Glutamatergic neuron (in vitro differentiated cells): ENCODE data around the gene PLEKHD1. TPM values are rescaled to one million over a fixed set of nuclear protein-coding genes. Genes with fewer than 3 reads are reported as not detected.
A peak's percentile ranks its signal among the peaks of the same experiment; 100 is the strongest.

Experiments
- DNase-seq: peaks from one replicate; pipeline ENCODE4 v3.0.0; 2022
- H3K27ac Mint-ChIP-seq: one replicate; pipeline ENCODE4 v1.8.0; 2020; ENCODE audit warnings: mild to moderate bottlenecking, mixed read lengths, inconsistent platforms; ENCODE audit not compliant: unreplicated experiment
- H3K27me3 Mint-ChIP-seq: one replicate; pipeline ENCODE4 v1.8.0; 2020; ENCODE audit warnings: mild to moderate bottlenecking, moderate library complexity, mixed read lengths, inconsistent platforms; ENCODE audit not compliant: unreplicated experiment
- H3K36me3 Mint-ChIP-seq: one replicate; pipeline ENCODE4 v1.8.0; 2020; ENCODE audit warnings: mild to moderate bottlenecking, mixed read lengths, inconsistent platforms; ENCODE audit not compliant: unreplicated experiment
- H3K4me1 Mint-ChIP-seq: one replicate; pipeline ENCODE4 v1.8.0; 2020; ENCODE audit warnings: mild to moderate bottlenecking, low read depth, mixed read lengths, inconsistent platforms; ENCODE audit not compliant: unreplicated experiment
- H3K4me3 Mint-ChIP-seq: one replicate; pipeline ENCODE4 v1.8.0; 2020; ENCODE audit warnings: mild to moderate bottlenecking, mixed read lengths, inconsistent platforms; ENCODE audit not compliant: unreplicated experiment
- H3K9me3 Mint-ChIP-seq: one replicate; pipeline ENCODE4 v1.8.0; 2020; ENCODE audit warnings: mild to moderate bottlenecking, moderate library complexity, mixed read lengths, inconsistent platforms; ENCODE audit not compliant: unreplicated experiment
- long read RNA-seq: library from polyadenylated mRNA; unstranded; transcript quantifications from one replicate; pipeline ENCODE4 v2.0.0, GENCODE V29; 2020; ENCODE audit not compliant: unreplicated experiment
- total RNA-seq: library from RNA; stranded (reverse); fragmentation: NEBNext Ultra II Directional; extraction: Animal tissue kit (Norgen Biotek cat#: 25700); gene quantifications from one replicate; pipeline ENCODE4 v1.2.1, GENCODE V29; 2021; ENCODE audit not compliant: unreplicated experiment
- TF ChIP-seq, protein P1 (sequence below): fragments of 200-600 bp; sonication (generic); IDR thresholded peaks from one replicate; pipeline ENCODE4 v1.5.0; 2021; ENCODE audit not compliant: partially characterized antibody, unreplicated experiment

The PLEKHD1 gene
- total RNA-seq: 1.3 TPM
- long read RNA-seq, full-length matches to known transcripts: 1 of 1 reads
- long read RNA-seq, partial matches to known transcripts: 0 of 1 reads
- long read RNA-seq, other reads (novel, unspliced or antisense): 0 of 1 reads

DNA sequence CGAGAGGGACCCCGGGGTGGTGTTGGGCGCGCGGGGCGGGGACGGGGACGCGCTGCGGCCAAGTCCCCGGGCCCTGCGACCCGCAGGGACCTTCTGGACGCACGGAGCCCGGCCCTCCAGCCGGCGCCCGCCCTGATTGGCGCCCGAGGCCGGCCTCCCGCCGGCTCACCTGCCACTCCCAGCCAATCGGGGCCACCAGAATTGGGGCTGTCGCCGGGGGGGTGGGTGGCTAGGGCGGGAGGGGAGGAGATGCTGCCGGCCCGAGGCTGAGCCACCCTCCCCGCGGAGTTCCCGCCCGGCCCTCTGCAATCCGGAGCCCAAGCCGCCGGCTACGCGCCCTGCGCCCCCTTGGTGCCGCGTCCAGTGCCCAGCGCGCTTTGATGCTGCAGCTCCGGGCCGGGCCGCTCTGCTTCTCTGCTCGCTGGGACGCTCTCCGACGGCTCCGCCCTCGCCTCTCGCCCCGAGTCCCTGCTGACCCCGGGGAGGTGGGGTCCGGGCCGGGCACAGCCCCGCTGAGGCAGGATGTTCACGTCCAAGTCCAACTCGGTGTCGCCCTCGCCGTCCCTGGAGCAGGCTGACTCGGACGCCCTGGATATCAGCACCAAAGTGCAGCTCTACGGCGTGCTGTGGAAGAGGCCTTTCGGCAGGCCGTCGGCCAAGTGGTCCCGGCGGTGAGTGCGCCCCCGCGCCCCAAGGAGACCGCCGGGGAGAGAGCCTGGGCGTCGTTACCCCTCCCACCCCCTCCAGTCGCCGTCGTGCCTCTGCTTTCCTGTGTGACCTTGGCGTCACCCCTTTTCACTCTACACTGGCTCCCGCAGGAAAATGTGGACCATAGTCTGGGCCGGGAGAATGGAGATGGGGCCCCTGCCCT is at the start of gene PLEKHD1:
Gene PLEKHD1, plus strand, starts transcription at position 285 of the 871 bp plus-strand sequence. Its CDS starts 238 bp downstream, at position 523.
- Mint-ChIP-seq H3K4me3 (peak within 1 kb of the TSS; percentile 79), H3K36me3 (peaks cover 7% of the 10 kb centered on the region), H3K4me1 (peaks cover 8% of the 10 kb centered on the region), H3K27ac (no peak within 1 kb of the TSS), H3K9me3 (peaks cover 11% of the 10 kb centered on the region), H3K27me3 (peaks cover 19% of the 10 kb centered on the region)
- peak; percentile 37 for DNase-seq
- TF ChIP-seq, protein P1, sequence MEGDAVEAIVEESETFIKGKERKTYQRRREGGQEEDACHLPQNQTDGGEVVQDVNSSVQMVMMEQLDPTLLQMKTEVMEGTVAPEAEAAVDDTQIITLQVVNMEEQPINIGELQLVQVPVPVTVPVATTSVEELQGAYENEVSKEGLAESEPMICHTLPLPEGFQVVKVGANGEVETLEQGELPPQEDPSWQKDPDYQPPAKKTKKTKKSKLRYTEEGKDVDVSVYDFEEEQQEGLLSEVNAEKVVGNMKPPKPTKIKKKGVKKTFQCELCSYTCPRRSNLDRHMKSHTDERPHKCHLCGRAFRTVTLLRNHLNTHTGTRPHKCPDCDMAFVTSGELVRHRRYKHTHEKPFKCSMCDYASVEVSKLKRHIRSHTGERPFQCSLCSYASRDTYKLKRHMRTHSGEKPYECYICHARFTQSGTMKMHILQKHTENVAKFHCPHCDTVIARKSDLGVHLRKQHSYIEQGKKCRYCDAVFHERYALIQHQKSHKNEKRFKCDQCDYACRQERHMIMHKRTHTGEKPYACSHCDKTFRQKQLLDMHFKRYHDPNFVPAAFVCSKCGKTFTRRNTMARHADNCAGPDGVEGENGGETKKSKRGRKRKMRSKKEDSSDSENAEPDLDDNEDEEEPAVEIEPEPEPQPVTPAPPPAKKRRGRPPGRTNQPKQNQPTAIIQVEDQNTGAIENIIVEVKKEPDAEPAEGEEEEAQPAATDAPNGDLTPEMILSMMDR: no peak

DNA sequence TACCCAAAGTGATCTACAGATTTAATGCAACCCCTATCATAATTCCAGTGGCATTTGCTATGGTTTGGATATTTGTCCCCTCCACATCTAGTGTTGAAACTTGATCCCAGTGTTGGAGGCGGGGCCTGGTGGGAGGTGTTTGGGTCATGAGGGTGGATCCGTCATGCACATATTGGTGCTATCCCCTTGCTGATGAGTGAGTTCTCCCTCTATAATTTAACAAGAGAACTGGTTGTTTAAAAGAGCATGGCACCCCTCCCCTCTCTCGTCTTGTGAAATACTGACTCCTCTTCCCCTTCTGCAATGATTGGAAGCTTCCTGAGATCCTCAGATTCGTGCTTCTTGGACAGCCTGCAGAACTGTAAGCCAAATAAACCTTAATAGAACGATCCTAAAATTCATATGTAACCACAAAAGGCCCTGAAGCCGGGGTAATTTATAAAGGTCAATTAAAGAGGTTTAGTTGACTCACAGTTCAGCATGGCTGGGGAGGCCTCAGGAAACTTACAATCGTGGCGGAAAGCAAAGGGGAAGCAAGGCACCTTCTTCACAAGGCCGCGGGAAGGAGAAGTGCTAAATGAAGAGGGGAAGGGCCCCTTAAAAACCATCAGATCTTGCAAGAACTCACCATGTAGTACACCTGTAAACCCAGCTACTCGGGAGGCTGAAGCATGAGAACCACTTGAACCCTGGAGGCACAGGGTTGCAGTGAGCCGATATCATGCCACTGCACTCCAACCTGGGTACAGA is 44.8 kb upstream of the PLEKHD1 start:
- Mint-ChIP-seq H3K4me3 (no peak overlapping the region), H3K27me3 (peaks cover 1% of the 10 kb centered on the region), H3K36me3 (no peaks in the 10 kb centered on the region), H3K9me3 (no peaks in the 10 kb centered on the region), H3K4me1 (peaks cover 6% of the 10 kb centered on the region), H3K27ac (no peak overlapping the region)
- TF ChIP-seq, protein P1: no peak
- DNase-seq: no peak

DNA sequence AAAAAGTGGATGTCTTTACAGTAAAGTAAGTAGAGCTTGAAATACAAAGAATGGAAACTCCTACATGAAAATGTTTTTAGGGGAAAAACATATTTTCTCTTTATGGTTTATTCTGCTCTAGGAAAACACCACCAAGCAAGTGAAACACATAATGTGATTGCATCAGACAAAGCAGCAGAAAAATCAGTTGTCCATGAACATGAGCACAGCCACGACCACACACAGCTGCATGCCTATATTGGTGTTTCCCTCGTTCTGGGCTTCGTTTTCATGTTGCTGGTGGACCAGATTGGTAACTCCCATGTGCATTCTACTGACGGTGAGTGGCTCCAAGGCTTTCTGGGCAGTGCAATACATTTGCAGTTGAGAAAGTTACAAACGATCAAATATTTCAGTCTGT is 42.6 kb upstream of the PLEKHD1 start:
- Mint-ChIP-seq H3K4me3 (no peak overlapping the region), H3K36me3 (no peaks in the 10 kb centered on the region), H3K27me3 (peaks cover 1% of the 10 kb centered on the region), H3K9me3 (no peaks in the 10 kb centered on the region), H3K27ac (no peak overlapping the region), H3K4me1 (peaks cover 6% of the 10 kb centered on the region)
- TF ChIP-seq, protein P1: no peak
- no peak for DNase-seq

DNA sequence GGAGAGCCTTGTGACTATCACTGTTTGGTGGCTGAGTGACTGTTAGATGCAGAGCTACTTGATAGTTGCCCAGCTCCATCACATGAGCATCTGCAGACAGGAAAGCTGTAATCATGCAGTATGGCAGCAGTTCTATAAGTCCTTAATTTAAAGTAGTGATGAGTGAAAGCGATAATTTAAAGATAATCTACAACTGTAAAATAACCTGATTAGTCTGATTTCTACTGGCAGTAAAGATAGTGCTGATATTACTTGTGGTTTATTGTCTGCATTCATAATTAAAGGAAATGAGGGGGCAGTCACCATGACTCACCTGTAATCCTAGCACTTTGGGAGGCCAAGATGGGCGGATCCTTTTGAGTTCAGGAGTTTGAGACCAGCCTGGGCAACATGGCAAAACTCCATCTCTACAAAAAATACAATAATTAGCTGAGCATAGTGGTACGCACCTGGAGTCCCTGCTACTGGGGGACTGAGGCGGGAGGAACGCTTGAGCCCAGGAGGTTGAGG is 41.2 kb upstream of the PLEKHD1 start:
- H3K4me3 Mint-ChIP-seq: no peak overlapping the region
- no peaks in the 10 kb centered on the region for H3K9me3 Mint-ChIP-seq
- no peak overlapping the region for H3K27ac Mint-ChIP-seq
- DNase-seq: no peak
- TF ChIP-seq, protein P1: no peak
- H3K4me1 Mint-ChIP-seq: peaks cover 6% of the 10 kb centered on the region
- H3K27me3 Mint-ChIP-seq: no peaks in the 10 kb centered on the region
- no peaks in the 10 kb centered on the region for H3K36me3 Mint-ChIP-seq
